Adrenal gland (tissue), 5 donors: ENCODE results near the gene ISY1.

ENCODE experiments used
- CTCF ChIP-seq, 6 experiments: fragments of 450-650 bp in 4 of 6; fragments of 200-600 bp in 2 of 6; sonication (generic) in 1 of 6; IDR thresholded peaks; 1 replicate in 5 of 6; 2 replicates in 1 of 6; pipeline versions ENCODE4 v1.5.1 to v1.8.0; 2016 to 2021; ENCODE audit warnings: antibody characterized with exemption in 6 of 6, mild to moderate bottlenecking in 2 of 6, moderate library complexity in 1 of 6
- POLR2A ChIP-seq, 2 donors: fragments of 450-650 bp; IDR thresholded peaks; one replicate each; pipeline ENCODE4 v1.6.1; 2017; ENCODE audit warnings: antibody characterized with exemption in 2 of 2, mild to moderate bottlenecking in 2 of 2, moderate library complexity in 1 of 2
- donor health status: DM: no; HTN: no; CAD: no.

- TF ChIP-seq CTCF (IDR thresholded peaks at IDR 0.05) (no peak), POLR2A (IDR thresholded peaks at IDR 0.05) (no peak)
Measured at GRCh38 chr3:129207479-129207878, 46.6 kb upstream of the ISY1 start.
